GM19023 (cell line): Measurements from ENCODE around the gene APOE.
A peak's percentile ranks its signal among the peaks of the same experiment; 100 is the strongest.
"Not testable (repeated sequence)": the region's sequence is repeated elsewhere in the genome, so short reads cannot be mapped to it uniquely, and the experiment has no call there.

Experiments used
- ATAC-seq: cut with Tn5 transposase; IDR thresholded peaks from one replicate; pipeline ENCODE4 v1.9.1; 2021; ENCODE audit warnings: mild to moderate bottlenecking, moderate library complexity; ENCODE audit not compliant: unreplicated experiment

Gene APOE

DNA sequence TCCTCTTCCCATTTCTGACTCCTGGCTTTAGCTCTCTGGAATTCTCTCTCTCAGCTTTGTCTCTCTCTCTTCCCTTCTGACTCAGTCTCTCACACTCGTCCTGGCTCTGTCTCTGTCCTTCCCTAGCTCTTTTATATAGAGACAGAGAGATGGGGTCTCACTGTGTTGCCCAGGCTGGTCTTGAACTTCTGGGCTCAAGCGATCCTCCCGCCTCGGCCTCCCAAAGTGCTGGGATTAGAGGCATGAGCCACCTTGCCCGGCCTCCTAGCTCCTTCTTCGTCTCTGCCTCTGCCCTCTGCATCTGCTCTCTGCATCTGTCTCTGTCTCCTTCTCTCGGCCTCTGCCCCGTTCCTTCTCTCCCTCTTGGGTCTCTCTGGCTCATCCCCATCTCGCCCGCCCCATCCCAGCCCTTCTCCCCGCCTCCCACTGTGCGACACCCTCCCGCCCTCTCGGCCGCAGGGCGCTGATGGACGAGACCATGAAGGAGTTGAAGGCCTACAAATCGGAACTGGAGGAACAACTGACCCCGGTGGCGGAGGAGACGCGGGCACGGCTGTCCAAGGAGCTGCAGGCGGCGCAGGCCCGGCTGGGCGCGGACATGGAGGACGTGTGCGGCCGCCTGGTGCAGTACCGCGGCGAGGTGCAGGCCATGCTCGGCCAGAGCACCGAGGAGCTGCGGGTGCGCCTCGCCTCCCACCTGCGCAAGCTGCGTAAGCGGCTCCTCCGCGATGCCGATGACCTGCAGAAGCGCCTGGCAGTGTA, 2.7 kb downstream of the APOE start:
- no peak for ATAC-seq

GRCh38 chr19:44908836-44909261, 3.3 kb downstream of the APOE start:
- ATAC-seq: no peak

DNA sequence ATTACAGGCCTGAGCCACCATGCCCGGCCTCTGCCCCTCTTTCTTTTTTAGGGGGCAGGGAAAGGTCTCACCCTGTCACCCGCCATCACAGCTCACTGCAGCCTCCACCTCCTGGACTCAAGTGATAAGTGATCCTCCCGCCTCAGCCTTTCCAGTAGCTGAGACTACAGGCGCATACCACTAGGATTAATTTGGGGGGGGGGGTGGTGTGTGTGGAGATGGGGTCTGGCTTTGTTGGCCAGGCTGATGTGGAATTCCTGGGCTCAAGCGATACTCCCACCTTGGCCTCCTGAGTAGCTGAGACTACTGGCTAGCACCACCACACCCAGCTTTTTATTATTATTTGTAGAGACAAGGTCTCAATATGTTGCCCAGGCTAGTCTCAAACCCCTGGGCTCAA, 4.2 kb downstream of the APOE start:
- ATAC-seq: no peak

- ATAC-seq: not testable (repeated sequence)
Measured at GRCh38 chr19:44911896-44912295, 6.3 kb downstream of the APOE start.

DNA sequence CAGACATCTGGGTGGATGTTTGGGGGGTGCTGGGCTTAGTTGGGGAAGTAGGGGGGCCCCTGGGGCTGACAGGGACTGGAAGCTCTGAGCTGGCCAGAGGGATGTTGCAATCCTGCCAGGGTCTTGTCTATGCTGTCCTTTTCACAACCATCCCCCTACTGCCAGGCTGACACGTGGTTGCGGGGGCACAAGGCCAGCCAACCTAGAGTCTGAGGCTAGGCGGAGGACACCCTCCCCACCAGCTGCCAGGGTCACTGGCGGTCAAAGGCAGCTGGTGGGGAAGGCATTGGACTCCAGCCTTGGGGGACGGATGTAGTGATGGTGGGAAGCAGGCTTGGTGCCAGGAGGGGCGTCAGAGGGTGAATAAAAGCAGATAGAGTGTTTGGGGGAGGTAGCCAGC, 7.3 kb downstream of the APOE start:
- no peak for ATAC-seq

DNA sequence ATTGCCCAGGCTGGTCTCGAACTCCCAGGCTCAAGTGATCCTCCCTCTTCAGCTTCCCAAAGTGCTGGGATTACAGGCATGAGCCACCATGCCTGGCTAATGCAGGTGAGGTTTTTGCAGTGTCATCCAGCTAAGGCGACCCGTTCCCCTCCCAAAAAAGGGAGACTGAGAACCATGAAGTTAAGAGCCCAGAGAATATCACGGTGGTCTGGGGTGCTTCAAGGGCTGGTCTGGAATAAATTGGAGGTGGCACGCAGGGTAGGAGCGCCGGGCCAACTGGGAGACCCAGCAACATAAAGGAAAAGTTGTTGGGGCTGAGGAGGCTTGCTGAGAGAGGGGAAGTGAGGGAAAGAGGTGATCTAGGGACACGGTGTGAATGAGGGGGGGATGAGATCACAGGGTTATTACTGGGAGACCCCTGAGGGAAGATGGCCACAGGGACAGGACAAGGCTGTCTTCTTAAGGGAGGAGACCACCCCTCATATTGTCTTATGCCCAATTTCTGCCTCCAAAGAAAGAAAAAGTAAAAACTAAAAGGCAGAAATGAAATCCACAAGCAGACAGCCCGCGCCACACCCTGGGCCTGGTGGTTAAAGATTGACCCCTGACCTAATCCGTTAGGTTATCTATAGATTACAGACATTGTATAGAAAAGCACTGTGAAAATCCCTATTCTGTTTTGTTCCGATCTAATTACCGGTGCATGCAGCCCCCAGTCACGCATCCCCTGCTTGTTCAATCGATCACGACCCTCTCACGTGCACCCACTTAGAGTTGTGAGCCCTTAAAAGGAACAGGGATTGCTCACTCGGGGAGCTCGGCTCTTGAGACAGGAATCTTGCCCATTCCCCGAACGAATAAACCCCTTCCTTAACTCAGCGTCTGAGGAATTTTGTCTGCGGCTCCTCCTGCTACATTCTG, 8.2 kb downstream of the APOE start:
- ATAC-seq: not testable (repeated sequence)

- ATAC-seq: peak; percentile 91
Measured at GRCh38 chr19:44914433-44915206, 9.0 kb downstream of the APOE start, which contains the start of gene APOC1. Gene APOC1, plus strand, starts transcription at chr19:44914608. Its CDS starts 284 bp downstream, at chr19:44914892.

DNA sequence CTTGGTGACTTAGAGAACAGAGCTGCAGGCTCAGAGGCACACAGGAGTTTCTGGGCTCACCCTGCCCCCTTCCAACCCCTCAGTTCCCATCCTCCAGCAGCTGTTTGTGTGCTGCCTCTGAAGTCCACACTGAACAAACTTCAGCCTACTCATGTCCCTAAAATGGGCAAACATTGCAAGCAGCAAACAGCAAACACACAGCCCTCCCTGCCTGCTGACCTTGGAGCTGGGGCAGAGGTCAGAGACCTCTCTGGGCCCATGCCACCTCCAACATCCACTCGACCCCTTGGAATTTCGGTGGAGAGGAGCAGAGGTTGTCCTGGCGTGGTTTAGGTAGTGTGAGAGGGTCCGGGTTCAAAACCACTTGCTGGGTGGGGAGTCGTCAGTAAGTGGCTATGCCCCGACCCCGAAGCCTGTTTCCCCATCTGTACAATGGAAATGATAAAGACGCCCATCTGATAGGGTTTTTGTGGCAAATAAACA, 18.7 kb downstream of the APOE start:
- no peak for ATAC-seq

GRCh38 chr19:44925114-44925891, 19.7 kb downstream of the APOE start:
- no peak for ATAC-seq

DNA sequence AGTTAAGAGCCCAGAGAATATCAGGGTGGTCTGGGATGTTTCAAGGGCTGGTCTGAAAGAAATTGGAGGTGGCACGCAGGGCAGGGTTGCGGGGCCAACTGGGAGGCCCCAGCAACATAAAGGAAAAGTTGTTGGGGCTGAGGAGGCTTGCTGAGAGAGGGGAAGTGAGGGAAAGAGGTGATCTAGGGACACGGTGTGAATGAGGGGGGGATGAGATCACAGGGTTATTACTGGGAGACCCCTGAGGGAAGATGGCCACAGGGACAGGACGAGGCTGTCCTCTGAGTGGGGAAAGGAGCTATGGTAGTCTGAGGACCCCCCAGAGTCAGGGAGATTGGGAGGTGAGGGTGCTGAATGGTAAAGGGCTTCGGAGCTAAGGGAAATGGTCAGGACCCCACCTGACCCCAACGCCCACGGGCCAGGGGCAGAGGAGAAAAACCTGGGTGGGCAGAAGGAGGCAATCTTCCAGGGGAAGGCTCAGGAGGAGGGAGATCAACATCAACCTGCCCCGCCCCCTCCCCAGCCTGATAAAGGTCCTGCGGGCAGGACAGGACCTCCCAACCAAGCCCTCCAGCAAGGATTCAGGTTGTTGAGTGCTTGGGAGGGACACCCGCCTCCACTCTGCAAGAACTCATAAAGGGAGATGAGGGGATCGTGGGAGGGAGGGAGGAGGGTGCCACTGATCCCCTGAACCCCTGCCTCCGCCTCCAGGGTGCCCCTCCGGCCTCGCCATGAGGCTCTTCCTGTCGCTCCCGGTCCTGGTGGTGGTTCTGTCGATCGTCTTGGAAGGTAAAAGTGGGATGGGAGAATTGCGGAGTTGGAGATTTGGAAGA, 20.9 kb downstream of the APOE start:
- not testable (repeated sequence) for ATAC-seq

DNA sequence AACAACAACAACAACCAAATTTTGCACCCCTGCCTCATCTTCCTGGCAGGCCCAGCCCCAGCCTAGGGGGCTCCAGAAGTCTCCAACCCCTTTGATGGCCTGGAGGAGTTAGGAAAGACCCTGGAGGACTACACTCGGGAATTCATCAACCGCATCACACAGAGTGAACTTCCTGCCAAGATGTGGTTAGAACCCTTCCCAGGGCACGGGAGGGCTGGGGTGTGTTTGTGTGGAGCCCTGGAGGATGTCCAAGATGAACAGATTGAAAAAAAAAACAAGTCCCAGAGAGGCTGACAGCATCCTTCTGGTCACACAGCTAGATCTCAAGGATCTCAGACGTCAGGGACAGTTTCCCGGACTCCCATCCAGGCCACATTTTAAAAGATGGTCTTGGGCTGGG, 22.1 kb downstream of the APOE start:
- ATAC-seq: no peak

GRCh38 chr19:44930088-44930487, 24.5 kb downstream of the APOE start:
- no peak for ATAC-seq

- ATAC-seq: no peak
Measured at GRCh38 chr19:44931541-44931940, 25.9 kb downstream of the APOE start.

DNA sequence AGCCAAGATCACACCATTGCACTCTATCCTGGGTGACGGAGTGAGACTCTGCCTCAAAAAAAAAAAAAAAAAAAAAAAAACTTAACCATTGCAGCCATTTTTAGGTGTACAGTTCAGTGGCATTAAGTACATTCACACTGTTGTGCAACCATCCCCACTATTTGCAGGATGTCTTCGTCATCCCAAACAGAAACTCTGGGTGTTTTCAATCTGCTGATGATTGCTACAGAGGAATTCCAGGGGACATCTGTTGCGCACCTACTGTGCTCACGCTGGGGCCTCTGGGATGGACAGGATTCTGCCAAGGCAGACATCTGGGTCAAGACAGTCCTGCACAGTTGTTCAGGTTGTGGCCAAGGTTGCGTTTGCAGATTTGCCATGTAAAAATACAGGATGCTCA, 34.1 kb downstream of the APOE start:
- ATAC-seq: no peak

GRCh38 chr19:44942067-44942571, 36.5 kb downstream of the APOE start, which contains the start of gene APOC4:
Gene APOC4, plus strand, starts transcription at chr19:44942237. Its CDS starts 41 bp downstream, at chr19:44942278.
- ATAC-seq: no peak

DNA sequence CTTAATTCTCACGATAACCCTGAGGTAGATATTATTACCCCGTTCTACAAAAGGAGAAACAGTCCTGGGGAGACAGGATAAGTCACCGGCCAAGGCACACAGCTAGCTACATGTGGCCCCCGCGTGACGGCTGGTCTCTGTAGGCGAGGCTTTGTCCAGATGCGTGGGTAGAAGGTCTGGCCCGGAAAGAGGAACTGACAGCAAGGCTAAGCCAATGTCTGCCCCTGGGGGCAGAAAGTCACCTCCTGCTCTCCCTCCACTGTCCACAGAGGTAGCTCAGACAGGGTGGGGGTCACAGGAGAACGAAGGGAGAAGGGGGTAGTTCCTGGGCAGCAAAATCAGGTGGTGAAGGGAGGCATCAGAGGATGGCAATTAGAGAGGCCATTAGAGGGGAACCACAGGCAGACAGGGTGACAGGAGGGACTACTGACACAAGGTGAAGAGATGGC, 38.2 kb downstream of the APOE start:
- ATAC-seq: no peak

DNA sequence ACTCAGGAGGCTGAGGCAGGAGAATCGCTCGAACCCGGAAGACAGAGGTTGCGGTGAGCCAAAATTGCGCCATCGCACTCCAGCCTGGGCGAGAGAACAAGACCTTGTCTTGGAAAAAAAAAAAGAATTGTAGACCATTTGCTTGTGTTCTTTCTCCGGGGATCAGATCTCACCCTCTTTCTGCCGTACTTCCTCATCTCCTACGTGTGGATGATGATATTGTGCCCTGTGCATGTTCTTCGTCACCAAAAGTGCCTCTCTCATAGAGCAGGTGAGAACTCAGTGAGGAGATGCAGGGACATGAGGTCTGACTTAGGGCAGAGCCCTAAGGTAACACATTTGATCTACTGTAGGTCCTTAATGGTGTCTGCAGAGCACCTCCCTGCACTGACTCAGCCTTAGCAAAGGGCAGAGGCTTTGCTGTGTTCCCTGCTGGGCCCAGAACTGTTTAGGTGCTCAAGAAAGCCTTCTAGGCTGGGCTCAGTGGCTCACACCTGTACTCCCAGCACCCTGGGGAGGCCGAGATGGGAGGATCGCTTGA, 41.5 kb downstream of the APOE start:
- no peak for ATAC-seq

- ATAC-seq: no peak
Measured at GRCh38 chr19:44948237-44948636, 42.6 kb downstream of the APOE start.
